GM19455 (cell line): Measurements from ENCODE around the gene PPP1R3D.

Source experiments
- ATAC-seq: cut with Tn5 transposase; IDR thresholded peaks from one replicate; pipeline ENCODE4 v1.9.1; 2021; ENCODE audit not compliant: unreplicated experiment

Gene PPP1R3D

DNA sequence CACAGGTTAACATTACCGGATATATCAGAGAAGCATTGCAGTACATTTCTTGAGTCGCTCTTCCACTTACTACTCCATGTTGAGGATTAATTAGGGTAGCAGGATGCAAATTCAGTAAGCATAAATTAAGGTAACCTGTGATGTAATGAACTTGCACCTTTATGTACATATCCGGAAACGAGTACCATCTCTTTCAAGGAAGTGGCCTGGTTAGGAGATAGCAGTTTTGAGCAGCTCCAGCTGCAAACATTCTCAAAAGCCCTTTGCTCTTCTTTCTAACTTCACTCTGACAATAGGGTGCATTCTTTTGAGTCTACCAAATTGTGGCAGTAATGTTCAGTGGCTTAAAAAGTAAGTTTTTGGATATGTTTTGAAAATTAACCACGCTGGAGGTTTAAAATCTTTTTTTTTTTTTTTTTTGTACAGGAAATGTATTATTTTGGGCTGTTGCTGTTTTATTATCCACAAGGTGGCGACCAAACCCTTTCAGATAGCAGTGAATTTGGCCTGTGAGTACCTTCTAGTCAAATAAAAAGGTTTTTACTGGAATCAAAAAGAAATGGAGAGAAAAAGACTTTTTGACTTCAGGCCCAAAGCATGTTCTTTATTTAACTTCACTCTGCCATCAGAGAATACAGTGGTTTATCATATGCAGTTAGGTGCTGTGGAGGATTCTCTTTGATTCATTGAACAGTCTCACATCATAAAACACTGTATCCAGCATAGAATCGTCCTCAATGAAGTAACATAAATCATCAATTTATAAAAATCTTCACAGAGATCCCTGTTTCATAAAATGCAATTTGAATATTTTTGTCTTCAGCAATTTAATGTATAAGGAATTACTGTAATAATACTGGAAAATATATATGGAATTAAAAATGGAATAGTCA lies 9.0 kb upstream of the PPP1R3D start:
- ATAC-seq, result peak; percentile 64

DNA sequence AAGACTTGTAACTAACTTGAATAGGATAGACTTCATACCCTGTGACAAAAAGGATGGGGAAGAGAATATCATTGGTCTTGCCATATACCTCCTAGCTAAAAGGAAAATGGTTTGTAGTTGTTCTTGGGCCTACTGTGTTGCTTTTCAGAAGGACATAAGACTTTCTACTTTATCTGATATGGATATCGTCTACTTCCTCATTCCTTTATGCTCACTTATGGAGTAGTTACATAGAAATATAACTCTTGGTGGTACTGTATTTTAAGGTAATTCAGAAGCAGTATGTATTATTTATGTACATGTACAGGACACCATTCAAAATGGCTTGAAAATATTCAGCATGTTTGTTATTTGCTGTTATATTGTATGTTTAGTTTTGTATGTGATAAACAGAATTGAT lies 8.1 kb upstream of the PPP1R3D start:
- no peak for ATAC-seq

DNA sequence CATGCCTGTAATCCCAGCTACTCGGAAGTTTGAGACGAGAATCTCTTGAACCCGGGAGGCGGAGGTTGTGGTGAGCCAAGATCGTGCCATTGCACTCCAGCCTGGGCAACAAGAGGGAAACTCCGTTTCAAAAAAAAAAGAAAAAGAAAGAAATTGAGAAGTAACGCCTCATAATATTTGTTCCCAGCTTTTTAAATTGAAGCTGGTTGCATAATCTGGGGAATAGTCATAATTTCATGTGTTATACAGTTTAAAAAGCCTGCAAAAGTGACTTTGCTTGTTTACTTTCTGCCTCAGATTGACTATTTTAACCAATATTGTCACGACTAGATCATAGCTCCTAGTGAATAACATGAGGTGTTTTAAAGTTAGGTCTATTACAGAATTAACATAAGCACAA lies 7.3 kb upstream of the PPP1R3D start:
- no peak for ATAC-seq

DNA sequence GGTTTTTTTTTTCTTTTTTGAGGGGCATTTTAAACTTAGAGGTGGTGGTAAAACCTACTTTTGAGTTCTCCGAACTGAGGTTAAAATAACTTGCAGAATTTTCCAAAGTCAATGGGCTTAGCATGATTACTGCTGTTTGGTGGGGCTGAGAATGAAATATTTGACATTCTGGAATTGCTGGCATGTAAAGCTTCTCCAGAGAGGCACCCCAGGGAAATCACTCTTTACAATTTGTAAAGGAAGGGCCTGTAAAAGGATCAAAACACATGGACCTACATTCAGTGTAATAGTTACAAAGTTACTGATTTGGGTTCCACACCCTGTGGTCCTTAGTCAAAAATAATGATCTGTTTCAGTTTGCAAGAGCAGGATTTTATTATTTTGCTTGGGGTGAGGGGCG lies 5.6 kb upstream of the PPP1R3D start:
- no peak for ATAC-seq

DNA sequence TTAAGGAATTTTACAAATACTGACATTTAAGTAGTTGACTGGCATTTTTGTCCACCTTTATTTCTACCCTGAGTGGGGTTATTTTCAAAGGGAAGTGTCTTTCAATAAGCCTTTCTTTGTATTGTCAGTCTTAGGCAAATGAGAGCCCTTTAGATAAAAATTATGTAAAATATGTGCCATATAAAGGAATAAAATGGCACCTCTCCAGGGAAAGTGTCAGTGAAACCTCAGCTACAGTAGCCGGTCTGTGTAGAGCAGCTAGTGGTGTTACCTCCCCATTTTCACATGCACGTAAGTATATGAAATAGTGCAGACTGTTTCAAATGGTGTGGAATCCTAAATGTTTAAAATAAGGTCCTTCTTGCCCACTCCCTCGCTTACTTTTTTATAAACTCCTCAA lies 5.1 kb upstream of the PPP1R3D start:
- ATAC-seq, result no peak

DNA sequence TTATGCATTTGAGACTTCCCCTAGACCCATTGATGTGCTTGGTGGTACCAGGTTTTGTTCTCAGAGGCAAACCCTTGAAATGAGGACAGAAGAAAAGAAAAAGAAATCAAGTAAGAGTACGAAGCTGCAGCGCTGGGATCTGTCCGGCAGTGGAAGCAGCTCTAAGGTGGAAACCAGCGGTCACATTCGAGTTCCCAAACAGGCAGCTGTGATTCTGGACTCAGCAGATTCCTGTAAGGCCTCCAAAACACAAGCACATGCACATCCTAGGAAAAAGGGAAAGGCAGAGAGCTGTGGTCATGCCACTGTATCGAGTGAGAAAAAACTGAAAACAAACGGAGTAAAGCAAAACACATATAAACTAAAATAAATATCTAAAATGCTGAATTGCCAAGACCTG lies 4.6 kb upstream of the PPP1R3D start:
- no peak for ATAC-seq

DNA sequence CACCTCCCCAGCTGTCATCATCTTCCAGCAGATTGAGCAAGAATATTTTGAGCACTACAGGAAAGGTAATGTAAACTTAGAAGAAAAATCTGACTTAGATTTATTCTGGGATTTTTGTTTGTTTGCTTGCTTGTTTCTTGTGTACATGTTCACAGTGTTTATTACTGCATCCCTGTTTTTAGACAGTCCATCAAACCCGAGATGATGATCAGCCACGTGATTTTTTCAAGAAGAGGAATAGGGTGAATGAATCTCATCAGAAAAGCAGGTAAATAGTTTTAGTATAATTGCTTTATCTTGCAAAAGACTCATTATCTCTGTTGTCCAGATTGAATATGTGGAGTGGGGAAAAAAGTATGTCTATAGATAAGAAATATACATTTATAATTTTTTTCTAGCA lies 2.1 kb upstream of the PPP1R3D start:
- ATAC-seq, result no peak

DNA sequence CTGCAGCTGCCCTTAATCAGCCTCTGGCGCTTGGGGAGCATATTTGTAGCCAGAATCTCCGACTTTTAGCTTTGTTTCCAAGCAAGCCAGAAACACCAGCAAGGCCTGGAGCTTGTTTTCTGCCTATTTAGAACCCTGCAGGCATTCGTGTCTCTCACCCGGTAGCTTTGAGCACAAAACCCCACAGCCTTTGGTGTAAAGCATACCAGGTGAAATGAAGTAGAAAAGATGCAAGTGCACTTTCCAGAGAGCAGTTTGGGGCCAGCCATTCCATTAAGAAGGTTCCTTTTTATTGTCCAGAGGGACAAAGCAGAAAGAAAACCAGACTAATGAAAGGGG lies 820 bp upstream of the PPP1R3D start:
- no peak for ATAC-seq

DNA sequence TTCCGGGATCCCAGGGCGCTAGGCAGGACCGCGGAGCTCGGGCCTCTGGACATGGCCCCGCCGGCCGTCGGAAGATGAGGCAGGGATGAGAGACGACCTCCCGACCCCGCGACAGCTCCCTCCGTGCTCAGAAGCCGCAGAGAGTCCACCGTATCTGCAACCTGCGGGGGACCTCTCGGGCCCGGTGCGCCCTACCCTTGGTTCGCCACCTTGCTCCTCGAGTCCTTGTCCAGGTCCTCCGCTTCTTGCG lies 301 bp downstream of the PPP1R3D start:
- ATAC-seq, result peak; percentile 37

DNA sequence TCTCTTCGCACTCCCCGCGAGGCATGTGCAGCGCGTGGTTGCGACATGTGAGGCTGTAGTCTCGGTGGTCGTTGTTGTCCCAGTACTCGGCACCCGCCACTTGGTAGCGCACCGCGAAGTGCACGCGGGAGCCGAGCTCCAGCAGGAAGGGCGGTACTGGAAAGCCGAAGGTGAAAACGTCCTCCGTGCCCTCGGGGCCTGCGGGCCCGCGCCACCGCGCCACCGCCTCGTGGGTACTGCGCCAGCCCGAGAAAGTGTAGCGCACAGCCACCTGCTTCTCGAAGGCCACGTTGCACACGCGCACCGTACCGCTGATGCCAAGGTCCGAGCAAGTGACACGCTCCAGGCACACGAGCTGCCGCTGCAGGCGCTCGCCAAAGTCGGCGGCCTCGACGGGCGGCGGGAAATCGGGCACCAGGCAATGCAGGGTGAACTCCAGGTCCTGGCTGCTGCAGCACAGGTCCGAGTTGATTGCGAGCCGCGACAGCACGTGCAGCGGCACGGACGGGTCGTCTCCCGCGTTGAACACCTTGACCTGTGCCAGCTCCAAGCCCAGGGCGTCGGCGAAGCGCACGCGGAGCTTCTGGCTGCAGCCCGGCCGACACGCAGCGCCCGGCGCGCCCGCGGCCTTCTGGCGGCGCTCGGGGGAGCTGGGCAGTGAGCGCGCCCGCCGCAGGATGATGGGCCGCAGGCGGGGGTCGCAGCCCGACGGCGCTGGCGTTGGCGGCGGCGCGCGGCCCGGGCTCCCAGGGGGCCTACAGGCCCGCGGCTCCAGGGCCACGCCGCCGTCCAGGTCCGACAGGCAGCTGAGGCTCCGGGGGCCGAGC lies 840 bp downstream of the PPP1R3D start:
- ATAC-seq, result no peak

DNA sequence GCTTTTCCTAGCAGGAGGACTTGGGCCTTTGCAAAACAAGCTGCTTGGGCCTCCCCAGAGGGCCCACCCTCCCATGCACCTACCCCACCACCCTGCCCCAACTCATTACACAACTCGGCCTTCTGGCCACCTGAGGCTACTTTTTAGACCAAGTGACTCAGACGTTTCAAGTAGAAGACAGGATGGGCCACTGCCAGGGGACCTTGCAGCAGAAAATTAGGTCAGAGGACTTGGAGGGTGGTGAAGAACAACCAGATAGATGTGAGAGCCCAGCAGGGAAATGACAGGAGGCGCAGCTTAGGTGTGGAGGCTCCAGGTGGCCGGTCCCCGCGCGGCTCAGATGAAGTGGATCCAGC lies 1.4 kb downstream of the PPP1R3D start:
- ATAC-seq, result no peak

DNA sequence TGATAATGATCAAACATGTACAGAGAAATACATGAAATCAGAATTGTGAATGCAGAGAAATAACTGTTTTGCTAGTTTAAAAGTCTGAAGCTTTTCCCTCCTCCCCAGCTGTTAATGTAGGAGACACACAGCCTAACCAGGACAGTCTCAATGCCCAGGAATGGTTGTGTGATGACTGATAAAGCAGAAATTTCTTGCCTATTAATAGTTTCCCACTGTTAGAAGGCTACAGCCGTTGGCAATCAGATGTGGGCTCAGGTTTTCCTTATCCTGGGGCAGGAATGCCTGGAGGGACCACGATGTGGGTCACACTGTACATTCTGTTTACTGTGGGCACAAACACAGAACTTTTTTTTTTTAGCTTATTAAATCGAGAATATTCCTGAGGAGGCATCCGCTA lies 1.9 kb downstream of the PPP1R3D start:
- no peak for ATAC-seq

DNA sequence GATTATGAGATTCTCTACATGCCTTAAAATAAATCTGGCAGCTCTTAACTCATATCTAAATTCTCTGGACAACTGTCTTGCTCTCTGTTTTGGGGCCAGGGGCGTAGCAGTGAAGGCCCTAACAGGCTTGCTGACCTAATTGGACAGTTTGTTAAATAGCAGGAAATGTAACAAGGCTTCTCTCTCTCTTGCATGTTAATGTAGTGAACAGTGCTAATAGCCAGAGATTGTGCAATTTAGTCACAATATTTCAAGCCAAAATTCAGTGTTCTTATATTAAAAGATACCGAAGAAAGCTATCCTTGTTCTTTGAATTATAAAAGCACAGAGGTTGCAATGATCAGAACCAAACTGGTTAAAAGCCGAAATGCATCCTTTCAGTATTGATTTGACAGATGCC lies 3.0 kb downstream of the PPP1R3D start:
- ATAC-seq, result no peak

DNA sequence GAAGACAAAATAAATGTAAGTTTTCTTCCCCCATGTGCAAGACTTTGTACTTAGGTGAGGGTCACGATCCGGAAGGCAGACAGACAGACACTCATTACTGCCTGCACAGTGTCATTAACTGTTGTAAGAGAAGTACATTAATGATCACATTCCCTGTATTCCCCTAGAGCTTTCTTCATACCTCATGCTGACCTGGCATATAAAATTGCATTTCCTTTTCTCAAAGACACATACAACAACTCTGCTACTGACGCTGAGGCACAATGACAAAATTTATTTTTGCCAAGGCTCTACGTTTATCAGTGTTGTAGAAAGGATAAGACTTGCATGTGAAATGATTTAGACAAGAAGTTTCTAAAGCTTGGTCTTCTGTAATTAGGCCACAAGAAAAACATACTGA lies 3.7 kb downstream of the PPP1R3D start:
- no peak for ATAC-seq

DNA sequence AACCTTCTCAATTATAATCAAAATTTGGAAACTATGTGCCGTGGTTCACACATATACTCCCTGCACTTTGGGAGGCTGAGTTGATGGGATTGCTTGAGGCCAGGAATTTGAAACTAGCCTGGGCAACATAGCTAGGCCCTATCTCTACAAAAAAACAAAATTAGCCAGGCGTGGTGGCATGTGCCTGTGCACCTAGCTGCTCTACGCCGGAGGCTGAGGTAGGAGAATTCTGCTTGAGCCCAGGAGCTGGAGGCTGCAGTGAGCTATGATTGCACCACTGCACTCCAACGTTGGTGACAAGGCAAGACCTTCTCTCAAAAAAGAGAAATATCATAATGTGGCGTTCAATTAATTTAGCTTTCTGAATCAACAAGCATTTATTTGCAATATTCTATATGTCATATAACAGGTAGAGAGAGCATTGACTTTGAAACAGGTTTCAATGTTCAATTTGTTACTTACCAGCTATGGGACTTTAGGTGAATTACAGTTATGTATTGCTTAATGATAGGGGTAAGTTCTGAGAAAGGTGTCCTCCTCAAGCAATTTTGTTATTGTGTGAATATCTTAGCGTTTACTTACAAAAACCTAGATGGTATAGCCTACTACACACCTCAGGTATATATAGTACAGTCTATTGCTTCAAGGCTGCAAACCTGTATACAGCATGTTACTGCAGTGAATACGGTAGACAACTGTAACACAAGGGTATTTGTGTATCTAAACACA lies 4.5 kb downstream of the PPP1R3D start:
- no peak for ATAC-seq

DNA sequence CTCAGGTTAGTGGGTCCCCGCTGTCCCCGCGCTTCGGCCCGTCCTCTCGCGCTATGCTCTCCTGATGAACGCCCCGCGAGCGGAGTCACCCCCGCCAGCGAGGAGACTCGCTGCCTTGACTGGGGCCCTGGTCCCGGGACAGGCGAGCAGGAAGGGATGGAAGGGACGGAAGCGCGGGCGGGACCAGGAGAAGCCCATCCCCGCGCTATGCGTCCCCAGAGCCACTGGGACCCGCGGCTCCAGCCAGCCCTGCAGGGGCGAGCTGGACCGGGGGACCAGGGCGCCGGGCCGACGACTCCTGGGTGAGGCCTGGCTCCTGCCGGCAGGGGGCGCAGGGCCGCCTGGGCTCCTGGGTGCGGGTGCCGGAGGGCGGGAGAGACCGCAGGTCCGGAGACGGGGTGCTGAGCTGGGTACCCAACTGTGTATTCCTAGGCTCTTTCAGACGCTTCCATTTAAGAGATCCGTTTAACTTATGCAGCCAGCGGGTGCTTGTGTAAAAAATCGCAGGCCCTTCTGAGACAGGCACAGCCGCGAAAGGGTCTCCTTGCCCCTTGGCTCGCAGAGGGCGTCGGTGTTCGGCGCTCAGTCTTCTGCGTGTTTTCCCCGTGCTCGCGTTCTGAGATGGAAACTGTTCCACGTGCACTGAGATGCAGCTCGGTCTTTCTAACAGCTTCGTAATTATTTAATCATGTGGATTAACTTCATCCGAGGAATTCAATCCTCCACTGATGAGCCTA lies 6.1 kb downstream of the PPP1R3D start:
- peak; percentile 82 for ATAC-seq

DNA sequence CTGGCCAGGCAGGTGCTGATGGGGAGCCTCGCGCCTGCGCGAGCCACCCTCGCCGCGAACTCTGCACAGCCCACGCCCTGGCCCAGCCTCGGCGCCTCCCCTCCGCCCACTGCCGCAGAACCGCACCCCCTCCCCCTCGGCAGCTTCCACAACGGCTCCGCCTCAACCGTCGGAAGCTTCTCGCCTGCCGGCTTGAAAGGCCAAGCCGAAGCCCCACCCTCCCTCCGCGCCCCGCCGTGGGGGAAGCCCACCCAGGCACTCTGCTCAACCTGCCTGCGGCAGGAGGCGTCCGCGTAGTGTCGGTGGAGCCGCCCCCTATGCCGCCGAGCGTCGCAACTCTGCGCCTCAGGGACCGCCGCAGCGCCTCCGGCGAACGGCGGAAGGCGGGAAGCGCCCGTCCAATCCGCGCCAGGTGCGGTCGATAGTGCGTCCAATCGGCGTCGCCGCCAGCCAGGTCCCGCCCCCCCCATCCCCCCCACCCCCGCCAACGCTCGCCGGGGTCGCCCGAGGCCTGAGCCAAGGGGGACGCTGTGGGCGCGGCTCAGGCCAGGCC lies 6.7 kb downstream of the PPP1R3D start, which contains the start of gene SYCP2:
Gene SYCP2, minus strand, starts transcription at position 342 of the 553 bp plus-strand sequence. CDS start 11,224 bp downstream, outside the sequence.
- no peak for ATAC-seq

DNA sequence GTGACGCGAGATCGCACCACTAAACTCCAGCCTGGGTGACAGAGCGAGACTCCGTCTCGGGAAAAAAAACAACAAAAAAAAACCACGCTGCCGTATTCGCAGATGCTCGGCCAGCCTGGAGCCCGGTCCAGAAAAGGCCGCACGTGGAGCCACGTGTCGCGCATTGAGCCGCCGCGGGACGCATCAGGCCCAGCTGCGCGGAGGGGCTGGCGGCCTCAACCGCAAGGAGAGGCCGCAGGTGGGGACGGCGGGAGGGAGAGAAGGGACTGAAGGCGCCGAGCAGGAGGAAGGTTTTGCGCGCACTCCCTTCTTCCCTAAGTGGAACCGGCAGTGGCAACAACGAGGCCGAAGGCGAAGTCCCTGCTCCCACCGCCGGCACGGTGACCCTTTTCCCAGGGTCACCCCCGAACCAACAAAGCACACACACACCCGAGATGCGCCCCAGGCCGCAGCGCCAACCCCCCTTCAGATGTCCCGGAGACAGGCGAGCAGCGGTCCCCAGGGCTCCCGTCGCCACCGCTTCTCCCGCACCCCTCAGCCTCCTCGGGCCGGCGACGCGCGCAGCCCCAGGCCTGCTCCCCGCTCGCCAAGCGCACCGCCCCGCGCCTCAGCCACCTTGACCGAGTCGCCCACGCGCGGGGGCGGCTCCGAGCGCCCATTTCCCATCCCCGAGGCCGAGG lies 7.3 kb downstream of the PPP1R3D start:
- no peak for ATAC-seq

DNA sequence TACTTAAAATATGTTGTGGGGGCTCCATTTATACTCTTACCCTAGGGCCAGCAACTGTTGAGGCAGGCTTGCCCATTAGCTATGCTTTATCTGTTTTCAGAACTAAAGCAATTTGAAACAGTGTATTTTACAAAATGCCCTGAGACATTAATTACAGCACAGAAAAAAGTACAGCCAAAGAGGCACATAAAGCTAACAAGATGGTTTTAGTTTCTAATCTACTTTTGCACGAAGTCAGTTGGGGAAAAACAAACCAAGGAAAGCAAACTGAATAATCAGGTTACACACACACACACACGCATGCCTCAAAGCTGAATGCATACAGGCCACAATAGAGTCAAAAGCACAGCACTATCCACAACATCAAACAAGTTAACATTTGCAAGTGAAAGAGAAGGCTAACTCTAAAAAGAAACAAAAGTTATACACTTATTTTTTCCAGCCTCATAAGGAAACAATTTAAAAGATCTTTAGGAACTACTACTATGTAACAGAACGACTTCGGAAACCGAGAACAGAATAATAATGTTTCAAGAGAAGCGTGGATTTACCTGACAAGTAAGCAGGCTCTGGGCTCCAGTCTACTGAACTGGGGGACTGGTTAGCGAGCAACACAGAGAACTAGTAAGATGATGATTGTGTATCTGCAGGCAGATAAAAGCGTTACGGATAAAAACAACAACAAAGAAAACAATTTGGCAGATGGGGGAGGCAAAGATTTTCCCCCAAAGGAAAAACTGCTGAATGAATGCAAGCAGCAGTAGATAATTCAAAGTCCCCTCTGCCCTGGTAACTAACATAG lies 8.4 kb downstream of the PPP1R3D start:
- no peak for ATAC-seq

DNA sequence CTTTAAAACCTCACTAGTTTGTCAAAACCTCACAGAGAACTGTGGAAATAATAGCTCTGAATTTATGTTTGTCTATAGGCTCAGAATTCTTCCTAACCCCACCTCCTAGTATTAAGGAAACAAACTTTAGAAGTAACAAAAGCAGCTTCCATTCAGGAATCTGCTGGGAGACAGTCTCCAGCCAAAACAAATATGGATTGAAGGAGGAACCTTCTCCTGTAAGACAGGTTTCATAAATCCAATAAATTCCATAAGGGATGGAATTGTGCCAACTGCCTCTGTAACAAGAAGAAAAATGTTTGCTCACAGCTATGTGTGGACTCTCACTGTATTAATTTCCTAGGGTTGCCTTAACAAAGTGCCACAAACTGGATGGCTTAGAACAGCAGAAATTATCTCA lies 14.2 kb downstream of the PPP1R3D start:
- ATAC-seq, result no peak
